Measurements from ENCODE around the gene MAP3K13. TPM values are rescaled to one million over a fixed set of nuclear protein-coding genes. Genes with fewer than 3 reads are reported as not detected.

The MAP3K13 gene
- total RNA-seq, 2 donors from 2014 or later: 20.4 to 21.1 TPM

- Mint-ChIP-seq H3K4me1 (peaks cover 12% of the 10 kb centered on the region), H3K36me3 (ENCODE audit: low read depth) (no peaks in the 10 kb centered on the region), H3K4me3 (no peak overlapping the region), H3K9me3 (no peaks in the 10 kb centered on the region), H3K27ac (no peak overlapping the region), H3K27me3 (ENCODE audit: insufficient read depth) (peaks cover 9% of the 10 kb centered on the region)
- Histone ChIP-seq H3K4me1 (ENCODE audit: control insufficient read depth, insufficient read depth, low read length) (no peaks in the 10 kb centered on the region), H3K4me3 (ENCODE audit: low read length) (no peak overlapping the region), H3K9me3 (ENCODE audit: control insufficient read depth, low read length) (no peaks in the 10 kb centered on the region), H3K27me3 (ENCODE audit: control insufficient read depth, insufficient read depth, low read length, poor library complexity, severe bottlenecking) (no peaks in the 10 kb centered on the region), H3K36me3 (ENCODE audit: control insufficient read depth, insufficient read depth, low read length) (no peaks in the 10 kb centered on the region), H3K9ac (ENCODE audit: extremely low read depth, low read length, poor library complexity, severe bottlenecking) (no peak overlapping the region), H3K27ac (ENCODE audit: low read depth, low read length) (no peak overlapping the region)
- TF ChIP-seq CTCF (conservative IDR thresholded peaks at IDR 0.05): no peak
- no peak for DNase-seq
- 78 to 79% methylated on average over 5 to 6 of the region's 6 CpGs for WGBS, 2 experiments (ENCODE audit: insufficient coverage in 1 of 2, insufficient read length in 1 of 2)
These were observed 32.7 kb upstream of the MAP3K13 start for GRCh38 chr3:185330238-185330637.

GRCh38 chr3:185330644-185331043, 32.3 kb upstream of the MAP3K13 start:
- Histone ChIP-seq H3K4me1 (ENCODE audit: control insufficient read depth, insufficient read depth, low read length) (no peaks in the 10 kb centered on the region), H3K4me3 (ENCODE audit: low read length) (no peak overlapping the region), H3K36me3 (ENCODE audit: control insufficient read depth, insufficient read depth, low read length) (no peaks in the 10 kb centered on the region), H3K9ac (ENCODE audit: extremely low read depth, low read length, poor library complexity, severe bottlenecking) (no peak overlapping the region), H3K27me3 (ENCODE audit: control insufficient read depth, insufficient read depth, low read length, poor library complexity, severe bottlenecking) (no peaks in the 10 kb centered on the region), H3K27ac (ENCODE audit: low read depth, low read length) (no peak overlapping the region), H3K9me3 (ENCODE audit: control insufficient read depth, low read length) (no peaks in the 10 kb centered on the region)
- DNase-seq: no peak
- H3K4me1 Mint-ChIP-seq: peaks cover 12% of the 10 kb centered on the region
- TF ChIP-seq CTCF (conservative IDR thresholded peaks at IDR 0.05): no peak
- 90 to 95% methylated on average over 2 to 3 of the region's 3 CpGs for WGBS, 2 experiments (ENCODE audit: insufficient coverage in 1 of 2, insufficient read length in 1 of 2)
- no peaks in the 10 kb centered on the region for H3K36me3 Mint-ChIP-seq (ENCODE audit: low read depth)
- no peaks in the 10 kb centered on the region for H3K9me3 Mint-ChIP-seq
- H3K27me3 Mint-ChIP-seq (ENCODE audit: insufficient read depth): peaks cover 9% of the 10 kb centered on the region
- H3K27ac Mint-ChIP-seq: peak overlapping the region; percentile 35
- H3K4me3 Mint-ChIP-seq: no peak overlapping the region

GRCh38 chr3:185332026-185332735, 30.8 kb upstream of the MAP3K13 start:
- Mint-ChIP-seq H3K27me3 (ENCODE audit: insufficient read depth) (peaks cover 2% of the 10 kb centered on the region), H3K4me1 (peaks cover 12% of the 10 kb centered on the region), H3K27ac (no peak overlapping the region), H3K4me3 (no peak overlapping the region), H3K9me3 (no peaks in the 10 kb centered on the region), H3K36me3 (ENCODE audit: low read depth) (no peaks in the 10 kb centered on the region)
- Histone ChIP-seq H3K36me3 (ENCODE audit: control insufficient read depth, insufficient read depth, low read length) (no peaks in the 10 kb centered on the region), H3K27me3 (ENCODE audit: control insufficient read depth, insufficient read depth, low read length, poor library complexity, severe bottlenecking) (no peaks in the 10 kb centered on the region), H3K9ac (ENCODE audit: extremely low read depth, low read length, poor library complexity, severe bottlenecking) (no peak overlapping the region), H3K9me3 (ENCODE audit: control insufficient read depth, low read length) (no peaks in the 10 kb centered on the region), H3K27ac (ENCODE audit: low read depth, low read length) (no peak overlapping the region), H3K4me1 (ENCODE audit: control insufficient read depth, insufficient read depth, low read length) (no peaks in the 10 kb centered on the region), H3K4me3 (ENCODE audit: low read length) (no peak overlapping the region)
- WGBS, 2 experiments (ENCODE audit: insufficient coverage in 1 of 2, insufficient read length in 1 of 2): 93% methylated on average over 3 of the region's 3 CpGs; no CpG with 5 or more reads in 1 of the 2 experiments
- no peak for TF ChIP-seq CTCF (conservative IDR thresholded peaks at IDR 0.05)
- DNase-seq: no peak
